Stimulated activated CD4-positive, alpha-beta T cell treated with anti-CD3 and anti-CD28 coated beads, Interleukin-4, amount 100 ng/mL, for 24 hours (primary cell): ENCODE data around the gene PI4KA.
"Not testable (repeated sequence)": the region's sequence is repeated elsewhere in the genome, so short reads cannot be mapped to it uniquely, and the experiment has no call there.

ENCODE experiments used
- DNase-seq: peaks from one replicate; pipeline ENCODE4 v3.0.0-alpha.2; 2020

PI4KA gene

GRCh38 chr22:20746431-20747189 lies 112.0 kb downstream of the PI4KA start:
- DNase-seq = no peak

GRCh38 chr22:20745119-20745518 lies 113.5 kb downstream of the PI4KA start:
- no peak for DNase-seq

GRCh38 chr22:20744456-20744855 lies 114.2 kb downstream of the PI4KA start:
- no peak for DNase-seq

- no peak for DNase-seq
Measured at GRCh38 chr22:20742764-20743163, 115.8 kb downstream of the PI4KA start.

- peak; percentile 55 for DNase-seq
Measured at GRCh38 chr22:20741634-20742581, 116.7 kb downstream of the PI4KA start.

- DNase-seq = no peak
Measured at GRCh38 chr22:20741008-20741633, 117.5 kb downstream of the PI4KA start.

- DNase-seq = no peak
Measured at GRCh38 chr22:20740222-20740951, 118.2 kb downstream of the PI4KA start.

- no peak for DNase-seq
Measured at GRCh38 chr22:20738394-20739089, 120.1 kb downstream of the PI4KA start.

GRCh38 chr22:20736891-20737290 lies 121.7 kb downstream of the PI4KA start:
- not testable (repeated sequence) for DNase-seq

GRCh38 chr22:20735356-20736162 lies 123.1 kb downstream of the PI4KA start:
- not testable (repeated sequence) for DNase-seq

GRCh38 chr22:20732431-20732830 lies 126.2 kb downstream of the PI4KA start:
- not testable (repeated sequence) for DNase-seq

GRCh38 chr22:20729194-20729593 lies 129.4 kb downstream of the PI4KA start:
- no peak for DNase-seq

GRCh38 chr22:20728523-20729190 lies 130.0 kb downstream of the PI4KA start:
- no peak for DNase-seq

GRCh38 chr22:20727118-20728015 lies 131.2 kb downstream of the PI4KA start:
- DNase-seq = no peak

GRCh38 chr22:20725987-20726558 lies 132.5 kb downstream of the PI4KA start:
- DNase-seq = no peak

- DNase-seq = no peak
Measured at GRCh38 chr22:20724676-20725454, 133.7 kb downstream of the PI4KA start.

- DNase-seq = no peak
Measured at GRCh38 chr22:20721409-20722218, 137.0 kb downstream of the PI4KA start.
